ENCODE measurements around the gene ARHGEF26.

ARHGEF26 gene

GRCh38 chr3:154170300-154170699 is 49.1 kb downstream of the ARHGEF26 start:
- H4K20me1 ChIP-seq (ENCODE audit: insufficient read depth, low read length) = no peaks in the 10 kb centered on the region
- no peak overlapping the region for H3K4me3 ChIP-seq (ENCODE audit: low read depth, low read length, poor library complexity, severe bottlenecking)
- no peak for TF ChIP-seq CTCF (IDR thresholded peaks at IDR 0.05; ENCODE audit: low read length)
- H3K36me3 ChIP-seq (ENCODE audit: insufficient read depth, low read length) = no peaks in the 10 kb centered on the region
- H3K9me3 ChIP-seq (ENCODE audit: low read length) = no peaks in the 10 kb centered on the region
- H3K4me2 ChIP-seq (ENCODE audit: low read length) = no peak overlapping the region
- H3K27me3 ChIP-seq (ENCODE audit: insufficient read depth, low read length) = no peaks in the 10 kb centered on the region
- H3K27ac ChIP-seq (ENCODE audit: low read depth, low read length, poor library complexity, severe bottlenecking) = no peak overlapping the region
- no peak overlapping the region for H2AFZ ChIP-seq (ENCODE audit: low read length)
- no peaks in the 10 kb centered on the region for H3F3A ChIP-seq (ENCODE audit: insufficient read depth, low read length)
- H3K79me2 ChIP-seq (ENCODE audit: insufficient read depth, low read length) = no peaks in the 10 kb centered on the region
- no peak overlapping the region for H3K9ac ChIP-seq (ENCODE audit: low read length)
- no peaks in the 10 kb centered on the region for H3K9me2 ChIP-seq (ENCODE audit: low read depth, low read length)
- no peaks in the 10 kb centered on the region for H3K4me1 ChIP-seq (ENCODE audit: insufficient read depth, low read length, severe bottlenecking)

GRCh38 chr3:154175041-154175440 is 53.9 kb downstream of the ARHGEF26 start:
- Histone ChIP-seq H3K36me3 (ENCODE audit: insufficient read depth, low read length) (no peaks in the 10 kb centered on the region), H3K79me2 (ENCODE audit: insufficient read depth, low read length) (no peaks in the 10 kb centered on the region), H3K4me3 (ENCODE audit: low read depth, low read length, poor library complexity, severe bottlenecking) (no peak overlapping the region), H4K20me1 (ENCODE audit: insufficient read depth, low read length) (no peaks in the 10 kb centered on the region), H3K27ac (ENCODE audit: low read depth, low read length, poor library complexity, severe bottlenecking) (no peak overlapping the region), H3K9me2 (ENCODE audit: low read depth, low read length) (no peaks in the 10 kb centered on the region), H3K4me1 (ENCODE audit: insufficient read depth, low read length, severe bottlenecking) (no peaks in the 10 kb centered on the region), H3K4me2 (ENCODE audit: low read length) (no peak overlapping the region), H3K9ac (ENCODE audit: low read length) (no peak overlapping the region), H3F3A (ENCODE audit: insufficient read depth, low read length) (no peaks in the 10 kb centered on the region), H3K9me3 (ENCODE audit: low read length) (no peaks in the 10 kb centered on the region), H2AFZ (ENCODE audit: low read length) (no peak overlapping the region), H3K27me3 (ENCODE audit: insufficient read depth, low read length) (no peaks in the 10 kb centered on the region)
- no peak for TF ChIP-seq EZH2 (IDR thresholded peaks at IDR 0.05; ENCODE audit: borderline replicate concordance, low read length)
- TF ChIP-seq CTCF (IDR thresholded peaks at IDR 0.05; ENCODE audit: low read length) = no peak

GRCh38 chr3:154176036-154176435 is 54.8 kb downstream of the ARHGEF26 start:
- TF ChIP-seq EZH2 (IDR thresholded peaks at IDR 0.05; ENCODE audit: borderline replicate concordance, low read length) (no peak), CTCF (IDR thresholded peaks at IDR 0.05; ENCODE audit: low read length) (no peak)
- H3K79me2 ChIP-seq (ENCODE audit: insufficient read depth, low read length) = no peaks in the 10 kb centered on the region
- no peaks in the 10 kb centered on the region for H3K9me2 ChIP-seq (ENCODE audit: low read depth, low read length)
- H3K36me3 ChIP-seq (ENCODE audit: insufficient read depth, low read length) = no peaks in the 10 kb centered on the region
- no peak overlapping the region for H2AFZ ChIP-seq (ENCODE audit: low read length)
- no peak overlapping the region for H3K27ac ChIP-seq (ENCODE audit: low read depth, low read length, poor library complexity, severe bottlenecking)
- H3K9ac ChIP-seq (ENCODE audit: low read length) = no peak overlapping the region
- no peak overlapping the region for H3K4me3 ChIP-seq (ENCODE audit: low read depth, low read length, poor library complexity, severe bottlenecking)
- H3K27me3 ChIP-seq (ENCODE audit: insufficient read depth, low read length) = no peaks in the 10 kb centered on the region
- H3K9me3 ChIP-seq (ENCODE audit: low read length) = no peaks in the 10 kb centered on the region
- no peak overlapping the region for H3K4me2 ChIP-seq (ENCODE audit: low read length)
- no peaks in the 10 kb centered on the region for H3K4me1 ChIP-seq (ENCODE audit: insufficient read depth, low read length, severe bottlenecking)
- no peaks in the 10 kb centered on the region for H3F3A ChIP-seq (ENCODE audit: insufficient read depth, low read length)
- H4K20me1 ChIP-seq (ENCODE audit: insufficient read depth, low read length) = no peaks in the 10 kb centered on the region

All from OCI-LY1 (cell line).